GM12878 (cell line): Measurements from ENCODE around the gene UNC13D.

ENCODE experiments used
- BRCA1 ChIP-seq: IDR thresholded peaks from 2 replicates; pipeline ENCODE4 v1.6.1; 2011; ENCODE audit warnings: low read depth, low read length, improper control_type of control experiment
- CBX3 ChIP-seq: fragments of 200-600 bp; sonication (generic); IDR thresholded peaks from 2 replicates; pipeline ENCODE4 v1.6.1; 2016; ENCODE audit warnings: low read depth, borderline replicate concordance
- CTCF ChIP-seq, 3 experiments: IDR thresholded peaks in 2 of 3; conservative IDR thresholded peaks in 1 of 3; 2 replicates each; pipeline ENCODE4 v1.5.1; 2011; ENCODE audit warnings: low read depth in 3 of 3, low read length in 3 of 3, mild to moderate bottlenecking in 3 of 3, control low read depth in 2 of 3, moderate library complexity in 2 of 3, inconsistent platforms in 1 of 3, mixed read lengths in 1 of 3; ENCODE audit not compliant: control insufficient read depth in 2 of 3, insufficient read depth in 1 of 3; ENCODE audit errors: extremely low read depth in 1 of 3
- EP300 ChIP-seq, 2 experiments: fragments of 150-350 bp in 1 of 2; IDR thresholded peaks; 2 replicates each; pipeline ENCODE4 v1.6.1; 2011 to 2012; ENCODE audit warnings: low read depth in 2 of 2, low read length in 2 of 2, borderline replicate concordance in 1 of 2, improper control_type of control experiment in 1 of 2, inconsistent platforms in 1 of 2; ENCODE audit not compliant: control insufficient read depth in 1 of 2
- FOS ChIP-seq: IDR thresholded peaks from 3 replicates; pipeline ENCODE4 v1.6.1; 2011; ENCODE audit warnings: borderline replicate concordance; ENCODE audit not compliant: insufficient read length; ENCODE audit errors: extremely low read depth
- MXI1 ChIP-seq: fragments of 150-350 bp; IDR thresholded peaks from 2 replicates; pipeline ENCODE4 v1.6.1; 2011; ENCODE audit warnings: low read depth, mild to moderate bottlenecking, inconsistent platforms, low read length, improper control_type of control experiment
- USF2 ChIP-seq: IDR thresholded peaks from 2 replicates; pipeline ENCODE4 v1.6.1; 2011; ENCODE audit warnings: low read depth, low read length, improper control_type of control experiment, borderline replicate concordance

GRCh38 chr17:75849279-75849646 lies 5.1 kb upstream of the UNC13D start:
- TF ChIP-seq USF2, result no peak
- TF ChIP-seq CTCF (IDR thresholded peaks at IDR 0.05 in 2 of 3, conservative IDR thresholded peaks at IDR 0.05 in 1 of 3; ENCODE audit: control insufficient read depth in 2 of 3, extremely low read depth in 1 of 3, insufficient read depth in 1 of 3, low read depth in 3 of 3, low read length in 3 of 3), result no peak
- no peak for TF ChIP-seq CBX3
- no peak for TF ChIP-seq MXI1
- no peak for TF ChIP-seq BRCA1
- no peak for TF ChIP-seq EP300 (IDR thresholded peaks at IDR 0.05; ENCODE audit: borderline replicate concordance in 1 of 2, control insufficient read depth in 1 of 2, low read depth in 2 of 2, low read length in 2 of 2)
- TF ChIP-seq FOS, result no peak
